HS-5 (cell line): Measurements from ENCODE around the gene TIMM17B.

ENCODE experiments used
- DNase-seq: peaks from one replicate; pipeline ENCODE4 v3.0.0-alpha.2; 2012; ENCODE audit warnings: low read depth

TIMM17B gene

DNA sequence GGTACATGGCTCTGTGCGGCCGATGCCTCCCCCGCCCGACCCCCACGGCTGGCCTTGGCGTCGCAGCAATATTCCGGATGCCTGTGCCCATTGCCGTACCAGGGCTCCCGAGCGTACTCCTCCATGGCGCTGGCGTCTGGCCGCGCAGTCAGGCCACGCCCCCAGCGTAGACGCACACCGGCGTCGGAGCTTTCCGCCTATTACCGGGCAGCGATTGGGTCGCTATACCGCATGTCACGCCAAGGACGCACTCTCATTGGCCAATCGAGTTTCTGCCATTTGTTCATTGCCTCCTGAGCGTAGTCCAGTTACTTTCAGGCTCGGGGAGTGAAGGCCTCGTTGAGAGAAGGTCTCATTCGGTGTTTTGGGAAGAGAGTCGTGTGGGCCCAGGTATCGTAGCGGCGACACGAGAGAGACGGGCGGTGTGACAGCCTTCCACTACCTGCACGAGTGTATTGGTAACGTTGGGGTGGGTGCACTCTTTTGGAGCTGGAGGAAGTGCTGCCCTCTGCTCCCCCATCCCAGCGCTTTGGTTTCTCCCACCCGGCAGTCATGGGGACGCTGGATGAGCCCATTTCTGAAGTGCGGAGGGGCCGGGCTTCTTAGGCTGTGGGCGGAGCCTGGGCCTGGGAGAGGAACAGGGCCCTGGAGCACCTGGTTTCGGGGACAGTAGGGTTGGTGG, at the start of gene TIMM17B, which contains the start of gene PQBP1:
TSS of gene TIMM17B (minus strand) at position 144 of the 682 bp plus-strand sequence. CDS start at position 125, 19 bp downstream.
TSS of gene PQBP1 (plus strand) at position 306 of the 682 bp plus-strand sequence. CDS start 580 bp downstream, outside the sequence.
- DNase-seq: peak; percentile 84

- no peak for DNase-seq
These were observed 48.2 kb upstream of the TIMM17B start for GRCh38 chrX:48945517-48946348.

GRCh38 chrX:48942895-48943294, 45.3 kb upstream of the TIMM17B start:
- no peak for DNase-seq

- DNase-seq: no peak
These were observed 42.9 kb upstream of the TIMM17B start for GRCh38 chrX:48940404-48940955.

- DNase-seq: no peak
These were observed 42.1 kb upstream of the TIMM17B start for GRCh38 chrX:48939524-48940228.

DNA sequence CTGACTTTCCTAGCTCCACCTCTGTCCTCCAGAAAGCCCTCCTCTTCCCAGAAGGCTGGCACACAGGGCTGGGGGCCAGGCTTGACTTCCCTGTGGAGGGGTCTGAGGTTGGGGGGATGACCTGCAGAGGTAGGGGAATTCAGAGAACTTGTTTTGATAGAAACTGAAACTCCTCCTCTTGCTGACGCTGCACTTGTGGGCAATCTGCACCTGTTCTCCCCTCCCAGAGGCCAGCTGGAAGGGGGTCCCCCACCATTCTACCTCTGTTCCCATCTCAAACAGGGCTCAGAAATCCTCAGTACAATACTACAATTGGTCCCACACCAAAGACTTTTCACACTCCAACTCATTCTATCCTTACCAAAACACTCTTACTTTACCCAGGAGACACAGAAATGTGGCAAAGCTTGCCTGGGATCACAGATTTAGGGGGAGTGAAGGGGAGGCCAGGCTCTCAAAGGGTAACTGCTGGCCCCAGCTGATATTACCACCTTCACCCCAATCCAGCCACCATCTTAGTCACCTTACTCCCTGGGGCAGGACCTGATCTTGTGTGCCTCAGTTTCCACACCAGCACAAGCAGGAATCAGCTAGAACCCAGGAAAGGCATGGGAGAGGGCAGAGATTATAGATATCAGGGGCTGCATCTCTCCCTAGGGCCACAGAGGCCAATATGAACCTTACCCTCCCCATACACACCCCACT, 41.3 kb upstream of the TIMM17B start:
- no peak for DNase-seq

- no peak for DNase-seq
These were observed 39.7 kb upstream of the TIMM17B start for GRCh38 chrX:48937054-48937907.

GRCh38 chrX:48936429-48937053, 39.0 kb upstream of the TIMM17B start:
- DNase-seq: no peak

DNA sequence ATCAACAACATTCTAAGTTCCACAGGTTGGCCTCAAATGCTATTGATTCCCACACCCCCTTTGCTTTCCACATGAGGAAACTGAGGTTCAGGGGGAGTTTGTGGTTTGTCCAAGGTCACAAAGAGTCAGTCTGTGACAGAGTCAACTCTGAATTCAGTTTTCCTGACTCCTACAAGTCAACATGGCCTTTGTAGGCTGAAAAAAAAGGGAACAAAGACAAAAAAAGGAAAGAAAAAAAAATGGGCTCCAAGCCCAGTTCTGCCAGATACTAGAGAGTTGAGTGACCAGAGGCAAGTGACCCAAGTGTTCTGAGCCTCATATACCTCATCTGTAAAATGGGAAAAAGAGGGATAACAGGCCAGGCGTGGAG, 37.7 kb upstream of the TIMM17B start:
- no peak for DNase-seq

DNA sequence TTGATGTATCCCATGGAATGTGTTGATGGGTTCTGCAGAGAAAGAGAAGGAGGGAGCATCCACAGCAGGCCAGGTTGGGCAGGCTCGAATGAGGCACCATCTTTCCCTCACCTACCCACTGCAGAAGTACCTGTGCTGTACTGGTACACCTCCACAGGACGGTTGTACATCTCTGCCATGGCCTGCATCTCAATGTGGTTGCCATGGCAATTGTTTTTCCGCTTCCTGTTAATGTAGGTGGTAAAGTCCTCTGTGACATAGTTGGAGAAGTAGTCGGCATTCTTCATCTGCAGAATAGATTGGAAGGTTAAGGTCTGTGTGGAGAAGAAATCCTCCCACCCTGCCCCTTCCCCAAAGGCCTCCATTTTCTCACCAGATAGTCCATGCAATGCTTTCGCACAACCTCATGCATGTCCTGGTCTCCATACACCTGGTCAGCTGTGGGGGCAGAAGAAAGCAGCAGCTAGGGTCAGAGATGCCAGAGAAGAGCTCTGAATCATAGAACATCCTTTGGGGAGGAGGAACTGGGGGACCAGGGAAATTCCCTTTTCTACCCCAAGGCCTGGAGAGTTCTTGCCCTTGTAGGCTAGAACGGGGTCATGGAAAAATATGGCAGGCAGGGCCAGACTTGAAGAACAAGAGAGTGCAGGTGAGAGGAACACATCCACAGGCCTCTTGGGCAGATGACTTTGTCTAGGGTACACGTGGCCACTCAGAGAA, 37.2 kb upstream of the TIMM17B start:
- no peak for DNase-seq

GRCh38 chrX:48933757-48934156, 36.2 kb upstream of the TIMM17B start:
- no peak for DNase-seq

GRCh38 chrX:48927736-48928382, 30.3 kb upstream of the TIMM17B start:
- no peak for DNase-seq

GRCh38 chrX:48927123-48927522, 29.6 kb upstream of the TIMM17B start:
- no peak for DNase-seq

- DNase-seq: no peak
These were observed 26.7 kb upstream of the TIMM17B start for GRCh38 chrX:48924270-48924669.

DNA sequence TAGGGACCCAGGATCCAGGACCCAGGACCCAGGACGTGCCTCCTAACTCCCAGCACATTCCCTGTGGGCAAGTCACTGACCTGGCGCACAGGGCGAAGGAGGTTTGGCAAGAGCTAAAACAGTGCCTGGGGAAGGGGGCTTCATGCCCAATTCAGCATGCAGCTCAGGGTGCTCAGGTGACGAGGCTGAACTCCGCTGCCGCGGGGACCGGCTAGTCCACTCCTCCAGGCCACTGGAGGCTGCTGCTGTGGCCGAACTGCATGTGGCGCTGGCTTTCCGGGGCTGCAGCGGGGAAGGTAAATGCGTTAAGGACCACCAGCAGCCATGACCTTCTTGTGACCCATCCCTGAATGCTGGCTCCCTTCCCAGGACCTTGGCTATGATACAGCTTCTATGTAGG, 26.2 kb upstream of the TIMM17B start:
- no peak for DNase-seq

DNA sequence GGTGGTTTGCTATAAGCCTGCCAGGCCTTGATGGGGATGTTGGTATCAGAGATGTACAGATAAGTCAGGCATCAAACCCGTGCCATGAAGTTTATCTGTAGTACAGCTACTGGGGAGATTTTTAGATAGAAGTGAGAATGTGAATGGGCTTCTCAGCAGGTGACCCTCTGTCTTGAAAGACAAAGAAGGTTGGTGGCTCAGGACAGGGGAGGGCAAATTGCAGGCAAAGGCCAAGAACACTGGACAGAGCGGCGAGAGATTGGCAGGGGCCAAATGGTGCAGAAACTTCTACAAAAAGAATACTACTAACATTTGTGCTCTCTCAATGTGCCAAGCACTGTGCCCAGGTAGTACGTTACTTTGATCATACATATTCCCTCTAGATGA, 23.1 kb upstream of the TIMM17B start:
- no peak for DNase-seq

- no peak for DNase-seq
These were observed 22.6 kb upstream of the TIMM17B start for GRCh38 chrX:48919947-48920717.

- DNase-seq: no peak
These were observed 21.8 kb upstream of the TIMM17B start for GRCh38 chrX:48919360-48919841.
